ENCODE measurements around the gene TGFB1I1.

DNA sequence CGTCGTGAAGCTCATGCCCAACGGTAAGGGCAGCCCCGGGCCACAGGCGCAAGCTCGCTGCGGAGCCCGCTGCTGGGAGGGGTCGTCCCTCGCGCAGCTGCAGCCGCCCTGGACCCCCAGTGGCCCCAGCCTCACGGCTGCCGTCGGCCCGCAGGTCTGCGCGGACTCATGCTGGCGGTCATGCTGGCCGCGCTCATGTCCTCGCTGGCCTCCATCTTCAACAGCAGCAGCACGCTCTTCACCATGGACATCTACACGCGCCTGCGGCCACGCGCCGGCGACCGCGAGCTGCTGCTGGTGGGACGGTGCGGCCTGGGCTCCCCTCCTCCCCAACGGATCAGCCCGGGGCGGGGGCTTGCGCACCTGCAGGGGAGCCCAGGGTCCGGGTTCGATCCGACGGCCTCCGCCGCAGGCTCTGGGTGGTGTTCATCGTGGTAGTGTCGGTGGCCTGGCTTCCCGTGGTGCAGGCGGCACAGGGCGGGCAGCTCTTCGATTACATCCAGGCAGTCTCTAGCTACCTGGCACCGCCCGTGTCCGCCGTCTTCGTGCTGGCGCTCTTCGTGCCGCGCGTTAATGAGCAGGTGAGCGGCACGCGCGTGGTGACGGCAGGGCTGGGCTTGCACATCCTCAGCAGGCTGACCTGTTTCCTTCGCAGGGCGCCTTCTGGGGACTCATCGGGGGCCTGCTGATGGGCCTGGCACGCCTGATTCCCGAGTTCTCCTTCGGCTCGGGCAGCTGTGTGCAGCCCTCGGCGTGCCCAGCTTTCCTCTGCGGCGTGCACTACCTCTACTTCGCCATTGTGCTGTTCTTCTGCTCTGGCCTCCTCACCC, 16.7 kb downstream of the TGFB1I1 start:
- TF ChIP-seq, protein P1, sequence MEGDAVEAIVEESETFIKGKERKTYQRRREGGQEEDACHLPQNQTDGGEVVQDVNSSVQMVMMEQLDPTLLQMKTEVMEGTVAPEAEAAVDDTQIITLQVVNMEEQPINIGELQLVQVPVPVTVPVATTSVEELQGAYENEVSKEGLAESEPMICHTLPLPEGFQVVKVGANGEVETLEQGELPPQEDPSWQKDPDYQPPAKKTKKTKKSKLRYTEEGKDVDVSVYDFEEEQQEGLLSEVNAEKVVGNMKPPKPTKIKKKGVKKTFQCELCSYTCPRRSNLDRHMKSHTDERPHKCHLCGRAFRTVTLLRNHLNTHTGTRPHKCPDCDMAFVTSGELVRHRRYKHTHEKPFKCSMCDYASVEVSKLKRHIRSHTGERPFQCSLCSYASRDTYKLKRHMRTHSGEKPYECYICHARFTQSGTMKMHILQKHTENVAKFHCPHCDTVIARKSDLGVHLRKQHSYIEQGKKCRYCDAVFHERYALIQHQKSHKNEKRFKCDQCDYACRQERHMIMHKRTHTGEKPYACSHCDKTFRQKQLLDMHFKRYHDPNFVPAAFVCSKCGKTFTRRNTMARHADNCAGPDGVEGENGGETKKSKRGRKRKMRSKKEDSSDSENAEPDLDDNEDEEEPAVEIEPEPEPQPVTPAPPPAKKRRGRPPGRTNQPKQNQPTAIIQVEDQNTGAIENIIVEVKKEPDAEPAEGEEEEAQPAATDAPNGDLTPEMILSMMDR (IDR thresholded peaks at IDR 0.05; ENCODE audit: low read depth, low read length, poor library complexity, severe bottlenecking) = no peak
- no peak for TF ChIP-seq EZH2phosphoT487 (IDR thresholded peaks at IDR 0.05; ENCODE audit: borderline replicate concordance, low read length)
